ENCODE measurements around the gene TRAP1.
"Not testable (repeated sequence)": the region's sequence is repeated elsewhere in the genome, so short reads cannot be mapped to it uniquely, and the experiment has no call there.

TRAP1 gene

DNA sequence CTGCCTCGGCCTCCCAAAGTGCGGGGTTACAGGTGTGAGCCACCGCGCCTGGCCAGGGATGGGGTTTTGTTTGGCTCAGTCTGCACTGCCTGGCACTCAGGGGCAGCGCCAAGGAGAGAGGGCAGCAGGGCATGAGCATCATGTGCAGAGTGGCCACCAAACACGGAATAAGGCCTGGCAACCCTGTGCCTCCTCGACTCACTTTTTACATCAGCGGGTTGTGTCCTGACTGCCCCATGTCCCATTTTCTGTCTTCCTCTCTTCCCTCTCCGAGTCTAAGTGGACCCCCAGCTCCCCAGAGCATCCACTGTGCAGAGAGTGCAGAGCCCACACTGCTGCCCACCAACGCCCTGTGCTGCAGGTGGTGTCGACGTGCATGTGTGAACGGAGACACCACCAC, 18.2 kb upstream of the TRAP1 start:
- DNase-seq, result no peak

DNA sequence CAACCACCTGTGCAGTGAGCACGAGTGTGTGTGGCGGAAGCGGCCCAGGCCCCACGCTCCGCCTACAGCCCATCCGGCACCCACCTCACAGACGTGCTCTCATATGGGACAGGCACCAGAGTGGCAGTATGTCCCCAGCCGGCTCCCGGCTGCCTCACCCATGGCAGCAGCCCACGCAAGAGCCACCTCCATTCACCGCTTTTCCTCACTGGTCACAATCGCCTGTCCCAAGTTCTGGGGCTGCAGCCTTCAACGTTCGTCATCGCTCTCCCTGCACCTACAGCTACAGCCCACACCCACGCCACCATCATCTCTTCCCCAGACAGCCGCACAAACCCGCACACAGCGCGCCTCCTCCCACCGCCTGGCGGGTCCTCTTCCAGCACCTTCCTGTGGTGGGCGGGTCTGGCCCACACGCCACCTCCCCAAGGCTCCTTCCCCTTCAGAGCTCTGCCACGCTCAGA, 17.5 kb upstream of the TRAP1 start:
- no peak for DNase-seq

DNA sequence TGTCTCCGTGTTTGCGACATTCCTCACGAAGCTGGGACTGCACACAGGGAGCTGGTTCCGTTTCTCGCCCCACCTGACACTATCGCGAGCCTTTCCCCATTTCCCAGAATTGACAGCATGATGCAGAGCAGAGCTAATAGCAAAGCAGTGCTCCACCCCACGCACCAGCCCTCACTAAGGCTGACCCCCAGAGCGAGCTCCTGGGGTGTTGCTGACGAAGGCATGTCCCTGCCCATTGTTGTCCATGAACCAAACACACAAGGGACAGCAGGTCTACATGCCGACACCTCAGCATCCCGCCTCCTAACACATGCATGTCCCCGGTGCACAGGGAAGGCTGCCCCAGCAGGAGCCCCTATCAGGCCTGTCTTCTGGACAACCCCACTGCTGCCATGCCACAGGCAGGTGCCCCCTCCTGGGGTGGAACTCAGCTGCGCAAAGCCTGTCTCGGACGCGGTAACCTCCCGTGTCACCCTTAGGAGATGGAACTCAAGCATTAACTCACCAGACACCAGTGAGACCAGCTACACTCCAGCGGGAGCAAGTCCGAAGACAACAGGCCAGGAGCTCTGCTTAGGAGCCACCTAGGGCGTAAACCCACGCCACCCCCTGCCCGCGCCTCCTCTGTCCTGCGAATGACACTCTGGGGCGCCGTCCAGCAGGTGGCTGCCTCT, 16.9 kb upstream of the TRAP1 start:
- no peak for DNase-seq

DNA sequence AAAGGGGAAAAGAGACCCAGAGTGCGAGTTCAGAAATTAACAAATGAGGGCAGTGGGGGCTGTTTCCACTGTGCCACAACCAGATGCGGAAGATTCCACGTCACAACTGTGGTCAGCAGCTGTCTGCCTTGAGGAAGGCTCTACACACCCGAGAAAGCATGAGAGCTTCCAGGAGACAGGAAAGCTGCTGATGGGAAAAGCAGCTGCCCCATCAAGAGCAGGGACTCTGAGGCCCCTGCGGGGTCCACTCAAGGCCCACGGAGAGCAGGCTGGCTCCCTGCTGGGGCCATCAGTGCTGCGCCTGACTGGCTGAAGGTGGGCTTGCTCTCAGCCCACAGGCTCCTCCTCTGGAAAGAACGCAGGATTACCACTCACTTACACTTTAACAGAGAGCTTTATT, 14.8 kb upstream of the TRAP1 start:
- no peak for DNase-seq

DNA sequence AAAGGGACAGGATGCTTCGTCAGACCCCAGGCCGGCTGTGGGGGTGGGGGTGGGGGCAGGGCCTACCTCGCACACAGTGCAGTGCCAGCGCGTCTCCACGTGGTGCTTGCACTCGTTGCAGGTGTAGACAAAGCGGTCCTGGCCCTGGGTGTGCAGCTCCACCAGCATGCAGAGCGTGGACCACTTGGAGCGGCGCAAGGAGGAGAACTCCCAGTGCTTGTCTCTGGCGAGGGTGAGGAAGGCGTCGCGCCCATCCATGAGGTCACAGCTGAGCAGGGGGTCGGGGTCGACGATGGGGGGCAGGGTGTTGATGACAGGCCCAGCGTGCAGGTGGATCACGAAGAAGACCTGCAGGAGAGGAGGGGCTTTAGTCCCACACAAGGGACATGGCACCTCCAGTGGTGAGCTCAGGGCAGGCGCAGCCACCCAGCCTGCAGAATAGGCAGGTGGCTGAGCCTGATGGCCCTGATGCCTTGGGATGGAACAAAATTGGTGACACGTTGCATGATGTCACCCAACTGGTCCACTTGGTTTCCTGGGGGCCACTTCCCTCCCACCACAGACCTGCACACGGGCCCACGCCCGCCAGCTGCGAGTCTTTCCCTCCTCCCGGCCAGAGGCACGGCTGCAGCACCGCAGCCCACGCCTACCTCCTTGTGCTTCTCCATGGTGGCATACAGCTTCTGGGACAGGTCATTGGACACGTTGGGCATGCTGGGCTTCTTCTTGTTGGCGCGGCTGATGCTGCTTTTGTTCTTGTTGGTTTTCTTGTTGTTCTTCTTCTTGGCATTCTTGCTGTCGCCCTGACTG, 14.0 kb upstream of the TRAP1 start:
- no peak for DNase-seq

DNA sequence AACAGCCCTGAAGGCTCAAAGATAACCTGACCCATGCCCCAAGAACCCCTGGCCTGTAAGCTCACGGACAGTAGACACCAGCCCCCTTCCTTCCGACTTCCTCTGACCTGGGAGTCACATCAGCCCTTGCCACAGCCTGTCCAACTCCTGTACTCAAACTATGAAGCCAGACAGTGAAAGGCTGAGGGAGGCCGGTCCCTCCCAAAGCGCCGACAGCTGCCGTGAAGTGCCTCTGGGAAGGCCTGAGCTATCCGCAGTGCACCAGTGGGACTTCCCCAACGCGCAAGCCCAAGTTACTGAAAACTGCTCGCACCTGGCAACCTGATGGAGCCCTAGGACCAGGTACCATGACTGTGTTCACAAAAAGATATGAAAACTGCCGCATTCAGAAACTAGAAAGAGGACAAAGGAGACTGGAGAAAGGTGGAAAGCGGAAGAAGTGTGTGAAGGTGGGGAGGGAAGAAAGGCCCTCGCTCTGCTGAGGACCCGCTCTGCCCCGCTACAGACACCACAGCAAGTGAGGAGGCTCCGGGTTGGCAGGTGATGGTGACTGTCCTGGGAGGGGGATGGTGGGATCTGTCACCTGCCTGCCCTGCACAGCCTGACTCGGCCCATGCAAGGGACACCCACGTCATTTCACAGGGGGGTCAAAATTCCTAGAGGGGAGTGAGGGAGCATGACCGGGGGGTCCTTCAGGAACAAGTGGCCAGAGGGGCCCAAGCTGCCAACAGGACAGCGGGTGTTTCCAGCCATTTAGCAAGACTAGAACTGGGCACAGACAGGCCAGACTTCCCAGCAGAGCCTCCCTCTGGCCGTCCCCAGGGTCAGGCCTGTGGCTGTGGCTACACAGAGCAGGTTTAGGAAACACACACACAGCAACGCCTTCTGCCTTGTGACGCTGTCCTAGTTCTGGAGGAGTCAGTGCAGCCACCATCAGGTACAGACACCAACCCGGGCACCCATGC, 13.1 kb upstream of the TRAP1 start:
- no peak for DNase-seq

DNA sequence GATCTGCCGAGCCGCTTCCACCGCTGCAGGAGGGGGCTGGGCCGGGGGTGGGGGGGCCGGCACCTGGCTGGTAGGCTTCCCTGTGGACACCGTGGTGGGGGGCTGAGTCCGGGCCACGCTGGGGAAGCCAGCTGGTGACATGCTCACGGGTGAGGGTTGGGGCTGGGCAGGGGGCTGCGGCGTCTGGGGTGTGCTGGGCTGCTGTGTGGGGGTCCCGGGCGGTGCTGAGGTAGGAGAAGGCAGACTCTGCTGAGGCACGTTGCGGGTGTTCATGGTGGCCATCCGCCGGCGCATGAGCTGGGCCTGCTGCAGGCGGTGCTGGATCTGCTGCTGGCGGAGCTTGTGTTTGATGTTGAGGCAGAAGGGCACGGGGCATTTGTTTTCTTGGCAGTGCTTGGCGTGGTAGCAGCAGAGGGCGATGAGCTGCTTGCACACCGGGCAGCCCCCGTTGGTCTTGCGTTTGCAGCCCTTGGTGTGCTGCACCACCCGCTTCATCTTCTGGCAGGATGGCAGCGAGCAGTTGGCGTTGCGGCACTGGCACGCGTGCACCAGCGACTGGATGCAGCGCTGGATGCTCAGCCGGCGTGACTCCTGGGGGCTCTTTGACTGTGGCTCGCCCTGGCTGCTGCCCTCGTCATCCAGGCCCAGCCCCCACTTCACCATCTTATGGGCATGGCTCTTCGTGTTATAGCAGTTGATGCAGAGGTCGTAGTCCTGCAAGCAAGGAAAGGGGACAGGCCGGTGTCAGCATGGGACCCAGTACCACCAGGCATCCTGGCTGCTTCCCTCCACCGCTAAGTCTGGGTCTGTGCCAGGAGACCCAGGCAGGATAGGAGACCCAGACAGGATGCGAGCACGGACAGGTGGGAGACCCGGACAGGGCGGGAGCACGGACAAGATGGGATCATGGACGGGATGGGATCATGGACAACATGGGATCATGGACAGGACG, 12.1 kb upstream of the TRAP1 start:
- DNase-seq, result no peak

DNA sequence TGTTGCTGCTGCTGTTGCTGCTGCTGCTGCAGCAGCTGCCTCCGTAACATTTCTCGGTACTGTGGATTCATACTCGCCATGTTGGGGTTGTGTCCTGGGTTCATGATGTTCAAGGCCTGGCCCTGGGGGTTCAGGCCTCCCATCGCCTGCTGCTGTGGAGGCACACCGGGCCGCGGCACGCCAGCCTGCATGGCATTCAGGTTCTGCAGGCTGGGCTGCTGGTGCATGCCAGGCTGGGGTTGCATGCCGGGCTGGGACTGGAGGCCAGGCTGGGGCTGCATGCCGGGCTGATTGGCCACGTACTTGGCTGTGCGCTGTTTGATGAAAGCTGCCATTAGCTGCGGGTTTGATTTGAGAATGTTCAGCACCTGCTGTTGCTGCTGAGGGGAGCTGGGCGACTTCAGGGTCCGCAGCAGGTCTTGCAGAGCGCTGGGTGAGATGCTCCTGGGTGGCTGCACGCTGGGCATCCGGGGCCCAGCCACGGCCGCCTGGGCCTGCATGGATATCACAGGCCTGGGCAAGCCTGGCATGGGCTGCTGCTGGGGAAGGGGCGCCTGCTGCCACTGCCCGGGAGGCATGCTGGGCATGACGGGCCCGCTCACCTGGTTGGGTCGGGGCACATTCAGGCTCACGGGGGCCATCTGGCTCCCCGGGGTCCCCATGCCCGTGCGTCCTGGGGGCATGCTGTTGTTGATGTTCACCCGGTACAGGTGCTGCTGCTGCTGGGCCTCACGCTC, 11.3 kb upstream of the TRAP1 start:
- DNase-seq, result no peak

DNA sequence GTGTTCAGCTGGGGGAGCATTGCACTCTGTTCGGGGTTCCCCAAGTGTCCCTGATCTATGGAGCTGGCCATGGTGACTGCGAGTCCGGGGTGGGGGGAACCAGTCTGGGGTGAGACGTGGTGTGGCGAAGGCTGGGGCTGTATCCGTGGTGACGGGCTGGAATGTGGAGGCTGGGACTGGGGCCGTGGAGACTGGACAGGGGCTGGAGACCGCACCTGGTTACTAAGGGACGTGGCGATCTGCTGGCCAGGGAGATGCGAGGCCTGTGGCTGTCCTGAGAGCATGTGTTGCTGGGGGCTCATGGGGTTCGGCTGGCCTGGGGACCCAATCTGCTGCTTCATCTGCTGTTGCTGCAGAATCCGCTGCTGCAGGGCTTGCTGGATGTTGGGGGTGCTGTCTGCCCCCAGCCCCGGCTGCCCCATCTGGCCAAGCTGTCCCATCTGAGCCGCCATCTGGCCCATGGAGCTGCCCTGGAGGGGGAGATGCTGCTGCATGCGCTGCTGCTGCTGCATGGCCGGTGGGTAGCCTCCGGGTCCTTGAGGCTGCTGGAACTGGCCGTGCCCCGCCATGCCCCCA, 10.6 kb upstream of the TRAP1 start:
- DNase-seq, result no peak

DNA sequence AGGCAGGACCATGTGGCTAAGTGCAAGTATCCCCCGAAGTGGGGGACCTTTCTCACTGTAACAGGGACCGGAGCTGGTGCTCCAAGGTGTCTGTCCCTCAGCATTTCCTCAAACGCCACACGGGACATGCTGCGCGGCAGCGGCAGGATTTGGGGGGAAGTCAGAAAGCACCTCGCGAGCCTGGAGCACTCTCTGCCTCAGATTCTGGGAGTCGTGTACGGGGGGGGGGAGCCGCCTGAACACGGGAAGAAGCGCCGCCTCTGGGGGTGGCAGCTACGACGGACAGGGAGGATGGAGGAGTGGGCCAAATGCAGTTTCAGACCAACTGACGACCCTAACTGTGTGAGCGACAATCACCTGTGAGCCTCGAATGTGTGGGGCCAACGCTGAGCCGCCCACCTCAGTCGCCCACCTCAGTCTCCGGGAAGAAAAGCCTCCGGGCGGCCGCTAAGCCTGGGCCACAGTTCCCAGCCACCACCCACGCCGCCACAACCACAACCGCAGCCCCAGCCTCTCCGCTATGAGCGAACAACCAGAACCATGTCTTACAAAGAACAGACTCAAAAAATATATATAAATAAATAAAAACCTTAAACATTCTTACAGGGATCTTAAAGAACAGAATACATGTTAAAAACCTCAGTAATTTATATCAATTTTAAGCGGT, 8.8 kb upstream of the TRAP1 start:
- DNase-seq, result no peak

DNA sequence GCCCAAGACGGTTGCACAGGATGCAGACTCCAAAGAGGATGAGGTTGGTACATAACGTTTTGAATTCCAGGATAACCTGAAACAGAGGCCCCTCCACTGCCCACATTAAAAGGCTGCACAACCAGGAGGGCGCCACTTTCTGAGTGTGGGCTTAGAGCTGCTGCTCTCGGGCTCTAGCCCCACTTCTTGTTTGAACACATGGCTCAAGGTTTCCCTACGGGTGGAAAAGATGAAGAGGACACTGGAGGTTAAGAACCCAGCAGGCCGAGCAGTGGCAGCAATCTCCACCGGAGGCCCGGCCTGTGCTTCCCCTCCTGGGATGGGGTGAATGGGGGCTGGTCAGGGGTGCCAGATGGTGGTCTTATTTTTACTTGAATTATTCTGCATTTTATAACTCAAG, 8.0 kb upstream of the TRAP1 start:
- no peak for DNase-seq

DNA sequence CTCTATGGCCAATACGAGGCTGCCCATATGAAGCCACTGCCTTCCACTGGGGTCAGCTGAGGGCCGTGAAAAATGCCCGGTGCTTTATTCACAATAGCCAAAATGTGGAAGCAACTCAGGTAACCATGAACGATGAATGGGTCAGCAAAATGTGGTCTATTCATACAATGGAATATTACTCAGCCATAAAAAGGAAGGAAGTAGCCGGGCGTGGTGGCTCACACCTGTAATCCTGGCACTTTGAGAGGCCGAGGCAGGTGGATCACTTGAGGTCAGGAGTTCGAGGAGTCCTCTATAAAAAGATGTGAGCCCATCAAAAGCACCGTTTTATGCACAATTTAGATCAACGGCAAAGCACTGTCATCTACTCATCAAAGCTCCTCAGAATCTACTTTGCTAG, 5.2 kb upstream of the TRAP1 start:
- DNase-seq, result no peak

DNA sequence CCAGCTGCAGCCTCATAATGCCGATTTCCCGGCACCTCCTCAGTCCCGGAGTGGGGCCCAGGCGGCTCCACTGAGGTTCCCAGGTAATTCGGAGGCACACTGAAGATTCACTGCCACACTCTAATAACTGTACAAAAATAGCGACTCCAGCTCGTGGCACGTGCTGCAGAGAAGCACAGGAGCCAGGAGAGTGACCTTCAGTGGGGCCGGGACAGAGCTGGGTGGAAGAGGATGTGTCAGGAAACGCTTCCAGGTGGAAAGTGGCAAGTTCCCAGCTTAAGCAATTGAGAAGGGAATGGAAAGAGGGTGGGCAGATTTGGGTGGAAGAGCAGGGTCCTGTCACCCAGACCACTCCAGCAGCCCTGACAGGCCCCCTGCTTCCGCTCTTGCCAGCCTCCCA, 3.1 kb upstream of the TRAP1 start:
- DNase-seq, result no peak

DNA sequence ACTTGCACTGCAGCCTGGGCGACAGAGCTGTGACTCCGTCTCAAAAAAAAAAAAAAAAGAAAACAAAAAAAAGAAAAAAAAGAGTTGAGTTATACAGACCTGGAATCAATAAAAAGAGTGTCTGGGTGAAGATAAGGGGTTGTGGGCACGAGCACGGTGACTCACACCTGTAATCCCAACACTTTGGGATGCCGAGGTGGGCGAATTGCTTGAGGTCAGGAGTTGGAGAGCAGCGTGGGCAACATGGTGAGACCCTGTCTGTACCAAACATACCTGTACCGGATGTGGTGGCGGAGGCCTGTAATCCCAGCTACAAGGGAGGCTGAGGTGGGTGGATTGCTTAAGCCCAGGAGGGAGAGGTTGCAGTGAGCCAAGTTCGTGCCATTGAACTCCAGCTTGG, 1.3 kb upstream of the TRAP1 start:
- no peak for DNase-seq

DNA sequence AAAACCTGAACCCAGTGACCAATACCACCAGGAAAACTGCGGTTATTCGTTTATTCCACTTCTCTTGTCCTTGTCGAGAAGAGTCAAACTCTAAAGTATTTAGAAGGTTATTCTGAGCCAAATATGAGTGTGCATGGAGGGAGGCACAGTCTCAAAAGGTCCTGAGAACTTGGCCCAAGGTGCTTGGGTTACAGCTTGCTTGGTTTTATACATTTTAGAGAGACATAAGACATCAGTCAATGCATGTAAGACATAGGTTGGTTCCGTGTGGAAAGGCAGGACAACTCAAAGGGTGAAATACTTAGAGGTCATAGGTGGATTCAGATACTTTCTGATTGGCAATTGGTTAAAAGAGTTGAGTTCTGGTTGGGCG, 681 bp upstream of the TRAP1 start:
- DNase-seq, result no peak

DNA sequence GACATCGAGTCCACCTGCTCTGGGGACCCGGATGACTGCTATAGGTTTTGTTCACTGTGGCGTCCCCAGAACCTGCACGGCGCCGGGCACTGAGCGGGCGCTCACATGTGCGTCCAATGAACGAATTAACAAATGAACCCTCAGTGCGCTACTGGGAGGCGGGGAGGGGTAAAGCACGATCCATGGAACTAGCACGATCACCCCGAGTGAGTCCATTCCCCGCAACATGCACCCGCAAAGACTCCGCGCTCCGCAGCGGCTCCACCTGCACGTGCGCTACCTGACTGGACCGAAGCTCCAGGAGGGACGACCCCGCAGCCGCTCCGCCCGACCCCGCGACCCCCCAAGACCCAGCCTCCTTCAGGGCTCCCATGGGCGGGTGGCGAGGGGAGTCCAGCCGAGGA, 491 bp downstream of the TRAP1 start:
- DNase-seq, result no peak

DNA sequence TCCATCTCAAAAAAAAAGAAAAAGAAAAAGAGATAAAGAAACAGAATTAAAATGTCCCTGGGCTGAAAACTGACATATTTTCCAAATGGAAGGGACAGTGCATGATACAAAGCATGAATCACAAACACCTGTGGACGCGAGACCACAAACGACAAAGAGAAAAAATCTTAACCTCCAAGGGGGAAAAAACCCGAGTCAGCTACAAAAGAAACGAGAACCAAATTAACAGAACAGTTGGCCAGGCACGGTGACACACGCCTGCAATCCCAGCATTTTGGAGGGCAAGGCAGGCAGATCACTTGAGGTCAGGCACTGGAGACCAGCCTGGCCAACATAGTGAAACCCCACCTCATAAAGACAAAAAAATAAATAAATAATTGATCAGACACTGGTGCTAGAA, 1.9 kb downstream of the TRAP1 start:
- no peak for DNase-seq

DNA sequence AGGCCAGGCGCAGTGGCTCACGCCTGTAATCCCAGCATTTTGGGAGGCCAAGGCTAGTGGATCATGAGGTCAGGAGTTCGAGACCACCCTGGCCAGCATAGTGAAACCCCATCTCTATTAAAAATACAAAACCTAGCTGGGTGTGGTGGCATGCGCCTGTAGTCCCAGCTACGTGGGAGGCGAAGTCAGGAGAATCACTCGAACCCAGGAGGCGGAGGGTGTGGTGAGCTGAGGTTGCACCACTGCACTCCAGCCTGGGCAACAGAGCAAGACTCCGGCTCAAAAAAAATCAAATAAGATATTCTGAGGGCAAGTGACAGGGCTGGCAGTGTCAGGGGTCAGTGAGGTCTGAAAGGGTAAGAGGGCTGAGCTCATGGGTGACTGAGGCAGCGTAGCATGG, 2.9 kb downstream of the TRAP1 start:
- not testable (repeated sequence) for DNase-seq

DNA sequence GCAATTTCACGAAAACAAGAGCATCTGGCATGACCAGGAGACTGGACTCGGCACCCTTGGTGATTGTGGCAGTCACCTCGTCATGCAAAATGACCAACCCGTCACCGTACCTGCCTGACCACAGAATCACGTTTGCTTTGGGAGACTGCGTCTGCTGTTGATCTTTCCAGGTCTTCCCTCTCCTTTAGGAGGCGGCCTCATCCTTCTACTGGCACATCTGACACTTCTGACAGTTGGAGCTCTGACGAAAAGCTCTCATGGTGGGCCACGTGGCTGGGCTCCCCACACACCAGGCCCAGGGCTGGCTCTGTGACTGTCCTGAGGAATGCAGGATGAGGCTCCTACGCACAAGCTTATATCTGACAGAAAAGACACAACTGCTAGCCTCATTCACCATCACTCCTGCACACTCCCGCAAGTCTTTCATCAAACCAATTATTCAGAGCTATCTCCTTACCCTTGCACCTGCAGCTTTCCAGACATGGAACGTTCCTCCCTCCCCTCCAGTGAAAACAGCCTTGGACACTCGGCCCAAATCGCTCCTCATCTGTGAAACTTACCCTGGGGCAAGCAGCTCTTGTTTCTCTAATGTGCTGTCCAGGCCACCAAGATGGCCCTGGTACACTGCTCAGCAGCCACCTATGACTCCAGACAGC, 3.6 kb downstream of the TRAP1 start:
- no peak for DNase-seq

DNA sequence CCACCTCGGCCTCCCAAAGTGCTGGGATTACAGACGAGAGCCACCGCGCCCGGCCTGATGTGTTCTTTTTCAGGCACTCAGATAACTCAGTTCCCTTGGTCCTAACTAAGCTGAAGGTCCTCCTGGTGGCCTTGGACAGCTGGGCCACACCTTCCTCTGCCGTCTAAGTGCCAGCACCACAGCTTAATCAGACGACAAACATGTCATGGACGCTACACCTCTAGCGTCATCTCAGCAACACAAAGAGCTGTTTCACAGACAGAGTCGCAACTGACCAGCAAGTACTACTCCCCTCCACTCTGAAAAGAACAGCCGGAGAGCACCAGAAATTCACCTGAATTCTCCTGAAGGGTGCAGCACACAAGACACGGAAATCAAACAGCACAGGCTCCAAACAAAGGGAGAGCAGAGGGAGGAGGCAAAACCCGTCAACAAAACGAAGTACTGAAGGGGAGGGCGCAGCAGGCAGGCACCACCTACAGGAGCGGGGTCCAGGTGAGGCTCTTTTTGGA, 4.4 kb downstream of the TRAP1 start:
- no peak for DNase-seq

All from NCI-H1436 treated with DMSO at 0.1 percent for 48 hours (cell line).